Uterine smooth muscle cell (primary cell): ENCODE results near the gene NRIP1. TPM values are rescaled to one million over a fixed set of nuclear protein-coding genes. Genes with fewer than 3 reads are reported as not detected.

Source experiments
- total RNA-seq: library from RNA; depleted of rRNA; stranded (reverse); fragments of >200 nt; gene quantifications from 2 replicates; pipeline ENCODE4 v1.2.3, GENCODE V29; 2014

Gene NRIP1
- 42.0 and 58.7 TPM in 2 replicates for total RNA-seq

GRCh38 chr21:15064576-15065391 is at the start of gene NRIP1:
Gene NRIP1, minus strand, starts transcription at chr21:15065000. Its CDS starts 96,808 bp downstream, at chr21:14968192.

